HG03066 (cell line): ENCODE results near the gene GLRA1.

Experiments used
- ATAC-seq: cut with Tn5 transposase; IDR thresholded peaks from one replicate; pipeline ENCODE4 v1.9.1; 2021; ENCODE audit warnings: low read depth; ENCODE audit not compliant: unreplicated experiment

Gene GLRA1

GRCh38 chr5:151781201-151781600 lies 143.4 kb downstream of the GLRA1 start:
- no peak for ATAC-seq

- no peak for ATAC-seq
Measured at GRCh38 chr5:151780348-151780747, 144.3 kb downstream of the GLRA1 start.

DNA sequence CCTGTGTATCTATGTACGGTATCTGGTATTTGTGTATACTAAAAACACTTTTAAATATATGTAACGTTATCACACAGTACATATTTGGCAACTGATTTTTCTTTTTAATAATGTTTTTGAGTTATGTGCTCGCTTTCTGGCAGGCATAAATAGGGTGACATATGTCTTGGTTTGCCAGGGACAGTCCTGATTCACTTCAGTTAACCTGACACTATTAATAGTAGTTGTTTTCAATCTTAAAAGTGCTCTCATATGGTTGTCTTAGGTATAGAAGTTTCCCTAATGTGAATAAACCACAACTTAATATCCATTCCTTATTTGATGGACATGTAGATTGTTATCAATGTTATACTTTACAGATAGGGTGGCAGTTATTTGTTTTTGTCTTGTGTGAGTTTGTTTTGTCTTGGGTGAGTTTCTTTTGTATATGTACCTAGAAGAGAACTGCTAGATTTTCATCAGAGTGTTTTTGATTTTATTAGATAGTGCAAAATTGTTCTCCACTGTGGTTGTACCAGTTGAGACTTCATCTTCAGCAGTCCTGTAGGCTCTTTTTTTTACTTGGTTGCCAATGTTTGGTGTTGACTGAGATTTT lies 145.0 kb downstream of the GLRA1 start:
- ATAC-seq, result no peak

GRCh38 chr5:151775025-151775606 lies 149.5 kb downstream of the GLRA1 start:
- ATAC-seq, result no peak

GRCh38 chr5:151773951-151774350 lies 150.7 kb downstream of the GLRA1 start:
- no peak for ATAC-seq

DNA sequence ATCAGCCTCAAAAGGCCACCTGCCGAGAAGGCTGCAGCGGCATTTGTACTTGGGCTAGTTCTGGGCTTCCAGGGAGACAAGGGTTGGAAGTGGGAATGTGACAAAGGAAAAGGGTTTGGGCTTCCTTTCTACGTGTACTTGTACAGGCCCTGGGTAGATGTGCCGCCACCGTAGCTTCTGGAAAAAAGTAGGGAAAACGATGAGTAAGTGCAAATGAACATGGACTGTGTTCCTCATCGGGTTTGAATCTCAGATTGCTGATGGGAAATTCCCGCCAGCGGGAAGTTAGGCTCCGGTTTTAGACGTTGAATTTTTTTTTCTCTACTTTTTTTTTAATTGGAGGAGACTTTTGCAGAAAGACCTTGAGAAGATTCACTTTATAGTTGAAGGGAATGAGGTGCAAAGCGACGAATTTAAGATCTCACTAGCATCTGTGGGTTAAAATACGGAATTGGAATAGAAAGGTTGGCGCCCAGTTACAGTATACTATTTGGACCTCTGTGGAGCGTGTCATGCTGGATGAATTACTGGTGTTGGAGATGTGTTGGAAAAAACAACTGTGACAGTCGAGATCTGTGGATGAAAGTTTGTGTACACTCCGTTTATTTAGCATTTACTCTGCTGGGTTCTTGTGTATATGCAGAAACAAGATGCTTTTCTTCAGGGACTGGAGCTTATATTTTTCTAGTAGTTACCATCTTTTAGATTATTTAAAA lies 151.6 kb downstream of the GLRA1 start:
- no peak for ATAC-seq
